Measurements from ENCODE around the gene TLR3.

DNA sequence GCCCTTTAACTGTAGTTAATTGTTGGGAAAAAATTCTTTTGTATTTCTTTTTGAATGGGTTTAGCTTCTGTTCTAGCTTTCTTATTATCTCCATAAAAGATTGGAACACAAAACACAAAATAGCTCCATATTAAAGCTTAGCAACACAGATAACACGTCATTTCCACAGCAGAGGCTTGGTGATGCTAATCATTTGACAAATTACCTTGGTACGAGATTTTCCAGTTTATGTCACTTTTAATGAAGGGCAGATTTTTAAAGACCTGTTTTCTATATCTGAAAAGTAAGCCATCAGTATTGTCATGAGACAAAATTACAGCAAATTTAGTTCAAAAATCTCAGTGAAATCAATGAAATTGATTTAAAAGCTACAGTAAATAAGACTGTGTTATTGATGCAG lies 63.0 kb downstream of the TLR3 start:
- TF ChIP-seq CTCF (conservative IDR thresholded peaks at IDR 0.05; ENCODE audit: low read depth, low read length) = no peak
- TF ChIP-seq EZH2 (IDR thresholded peaks at IDR 0.05; ENCODE audit: borderline replicate concordance, low read depth, low read length, poor library complexity, severe bottlenecking) = no peak

Measured in A673 (cell line).